Endothelial cell of umbilical vein (primary cell): ENCODE measurements around the gene CPVL. TPM values are rescaled to one million over a fixed set of nuclear protein-coding genes. Genes with fewer than 3 reads are reported as not detected.

ENCODE experiments used
- BruUV-seq: library from RNA; stranded (reverse); fragments of 400-500 nt; replicated peaks from 2 replicates; lab custom pipeline; 2021; lab: Mats Ljungman, UMichigan
- CTCF ChIA-PET: fragments of 300-600, 350-600 bp; sonication (Branson Sonifier 250); formaldehyde crosslinking; loops from one replicate; lab custom pipeline; 2021; ENCODE audit warnings: antibody characterized with exemption, inconsistent platforms; lab: Charles Lee
- POLR2A ChIA-PET: fragments of 300-600, 350-600 bp; sonication (Branson Sonifier 250); formaldehyde crosslinking; loops from one replicate; lab custom pipeline; 2021; ENCODE audit warnings: antibody characterized with exemption, inconsistent platforms; lab: Charles Lee
- DNase-seq: peaks from one replicate; pipeline ENCODE4 v3.0.0-alpha.2; 2011; ENCODE audit warnings: low read depth, low spot score
- FAIRE-seq: peaks from 2 replicates; lab custom pipeline; 2011; peaks lifted over from hg19 to GRCh38; lab: Jason Lieb, UNC
- H2AFZ ChIP-seq: 2 replicates; pipeline ENCODE4 v1.6.0; 2012; ENCODE audit warnings: low read depth, low read length, control low read depth, inconsistent platforms
- H3K27ac ChIP-seq: 2 replicates; pipeline ENCODE4 v1.5.1; 2011; ENCODE audit warnings: low read depth, mild to moderate bottlenecking, control low read depth, low read length, moderate library complexity; ENCODE audit not compliant: insufficient read depth
- H3K27me3 ChIP-seq, 2 experiments: 2 replicates each; pipeline versions ENCODE4 v1.6.0 to v1.6.1; 2011; ENCODE audit warnings: low read length in 2 of 2, mixed read lengths in 1 of 2; ENCODE audit not compliant: control insufficient read depth in 2 of 2, insufficient read depth in 2 of 2
- H3K36me3 ChIP-seq, 2 experiments: 2 replicates in 1 of 2; 3 replicates in 1 of 2; pipeline ENCODE4 v1.5.1; 2011; ENCODE audit warnings: low read length in 2 of 2, mild to moderate bottlenecking in 1 of 2, moderate library complexity in 1 of 2; ENCODE audit not compliant: control insufficient read depth in 2 of 2, insufficient read depth in 2 of 2; ENCODE audit errors: extremely low read depth in 1 of 2
- H3K4me1 ChIP-seq: 3 replicates; pipeline ENCODE4 v1.5.1; 2011; ENCODE audit warnings: mild to moderate bottlenecking, low read length; ENCODE audit not compliant: control insufficient read depth, insufficient read depth; ENCODE audit errors: extremely low read depth
- H3K4me2 ChIP-seq: 2 replicates; pipeline ENCODE4 v1.6.1; 2011; ENCODE audit warnings: low read length, control low read depth, mixed read lengths; ENCODE audit not compliant: insufficient read depth
- H3K4me3 ChIP-seq, 3 experiments: fragments of 200-600 bp in 1 of 3; sonication (generic), shearing (Covaris generic) in 1 of 3; replicated peaks in 1 of 3; 2 replicates each; pipeline ENCODE4 v1.5.1; 2011 to 2016; ENCODE audit warnings: control low read depth in 3 of 3, low read length in 3 of 3, mild to moderate bottlenecking in 2 of 3, inconsistent platforms in 1 of 3, low read depth in 1 of 3, moderate library complexity in 1 of 3; ENCODE audit not compliant: insufficient read depth in 1 of 3
- H3K79me2 ChIP-seq: 2 replicates; pipeline ENCODE4 v1.6.0; 2012; ENCODE audit warnings: low read length, inconsistent platforms; ENCODE audit not compliant: control insufficient read depth, insufficient read depth
- H3K9ac ChIP-seq: replicated peaks from 2 replicates; pipeline ENCODE3; 2011; ENCODE audit warnings: low read length, control low read depth; ENCODE audit not compliant: insufficient read depth; ENCODE audit errors: extremely low read depth
- H3K9me1 ChIP-seq: replicated peaks from 3 replicates; pipeline ENCODE4 v1.6.0; 2011; ENCODE audit warnings: mild to moderate bottlenecking, low read length; ENCODE audit not compliant: control insufficient read depth, insufficient read depth; ENCODE audit errors: extremely low read depth
- H3K9me3 ChIP-seq: replicated peaks from 2 replicates; pipeline ENCODE4 v1.5.1; 2012; ENCODE audit warnings: low read length, inconsistent platforms; ENCODE audit not compliant: control insufficient read depth, insufficient read depth
- H4K20me1 ChIP-seq: replicated peaks from 2 replicates; pipeline ENCODE3; 2011; ENCODE audit warnings: mild to moderate bottlenecking, low read length; ENCODE audit not compliant: control insufficient read depth, insufficient read depth; ENCODE audit errors: extremely low read depth
- CTCF ChIP-seq, 2 donors: IDR thresholded peaks; 1 replicate in 1 of 2; 2 replicates in 1 of 2; pipeline ENCODE4 v1.5.1; 2011; ENCODE audit warnings: low read length in 2 of 2, mild to moderate bottlenecking in 2 of 2, moderate library complexity in 2 of 2, control low read depth in 1 of 2, inconsistent platforms in 1 of 2, low read depth in 1 of 2; ENCODE audit not compliant: insufficient read depth in 1 of 2; ENCODE audit errors: extremely low read depth in 1 of 2
- EZH2 ChIP-seq: IDR thresholded peaks from 2 replicates; pipeline ENCODE4 v1.6.1; 2012; ENCODE audit warnings: borderline replicate concordance, low read depth, mild to moderate bottlenecking, moderate library complexity, low read length, inconsistent platforms; ENCODE audit not compliant: severe bottlenecking
- FOS ChIP-seq: IDR thresholded peaks from 2 replicates; pipeline ENCODE4 v1.6.1; 2011; ENCODE audit warnings: mild to moderate bottlenecking, low read length, moderate library complexity, borderline replicate concordance; ENCODE audit not compliant: insufficient read depth
- GATA2 ChIP-seq: IDR thresholded peaks from 2 replicates; pipeline ENCODE4 v1.7.0; 2011; ENCODE audit warnings: low read depth, mild to moderate bottlenecking, moderate library complexity, mixed read lengths, low read length; ENCODE audit not compliant: insufficient read length, insufficient read depth
- JUN ChIP-seq: IDR thresholded peaks from 2 replicates; pipeline ENCODE4 v1.6.1; 2011; ENCODE audit warnings: borderline replicate concordance, low read depth; ENCODE audit not compliant: insufficient read length, insufficient read depth
- MAX ChIP-seq: IDR thresholded peaks from 2 replicates; pipeline ENCODE4 v1.6.1; 2011; ENCODE audit not compliant: insufficient read depth, insufficient read length
- MYC ChIP-seq: IDR thresholded peaks from one replicate; pipeline ENCODE4 v1.6.1; 2011; ENCODE audit warnings: mild to moderate bottlenecking, low read depth, low read length
- POLR2A ChIP-seq: IDR thresholded peaks from 2 replicates; pipeline ENCODE4 v1.6.1; 2012; ENCODE audit warnings: low read depth, mild to moderate bottlenecking, control low read depth, low read length
- POLR2AphosphoS5 ChIP-seq: IDR thresholded peaks from 2 replicates; pipeline ENCODE4 v1.6.1; 2012; ENCODE audit warnings: low read depth, mild to moderate bottlenecking, control low read depth, low read length, moderate library complexity; ENCODE audit not compliant: insufficient read depth
- dilution Hi-C: fragments of 300-500 bp; cut with MboI; formaldehyde crosslinking; loops from one replicate; pipeline ENCODE4 v1.15.0; 2019; ENCODE audit warnings: low sequenced_read_pairs; ENCODE audit not compliant: extremely low pct_ligation_motif_present
- intact Hi-C: fragments of 100-400 bp; cut with micrococcal nuclease; formaldehyde crosslinking; loops from one replicate; pipeline ENCODE4 v1.10.0; 2022
- polyA plus RNA-seq, 4 experiments: library from polyadenylated mRNA; depleted of rRNA in 3 of 4; stranded (reverse) in 3 of 4; unstranded in 1 of 4; fragments of >200 nt; gene quantifications; 2 replicates each; pipeline versions ENCODE4 v1.2.1 to v1.2.3, GENCODE V29; 2011 to 2012; ENCODE audit warnings: missing spikeins in 1 of 4
- total RNA-seq: library from RNA; stranded (reverse); gene quantifications from 2 replicates; pipeline ENCODE4 v1.2.3, GENCODE V29; 2021

Gene CPVL
- total and polyA plus RNA-seq, 2 donors (not counting 3 experiments of a cell fraction or from before 2014, with no cell fraction given) = 0.14 TPM; not detected in 1

DNA sequence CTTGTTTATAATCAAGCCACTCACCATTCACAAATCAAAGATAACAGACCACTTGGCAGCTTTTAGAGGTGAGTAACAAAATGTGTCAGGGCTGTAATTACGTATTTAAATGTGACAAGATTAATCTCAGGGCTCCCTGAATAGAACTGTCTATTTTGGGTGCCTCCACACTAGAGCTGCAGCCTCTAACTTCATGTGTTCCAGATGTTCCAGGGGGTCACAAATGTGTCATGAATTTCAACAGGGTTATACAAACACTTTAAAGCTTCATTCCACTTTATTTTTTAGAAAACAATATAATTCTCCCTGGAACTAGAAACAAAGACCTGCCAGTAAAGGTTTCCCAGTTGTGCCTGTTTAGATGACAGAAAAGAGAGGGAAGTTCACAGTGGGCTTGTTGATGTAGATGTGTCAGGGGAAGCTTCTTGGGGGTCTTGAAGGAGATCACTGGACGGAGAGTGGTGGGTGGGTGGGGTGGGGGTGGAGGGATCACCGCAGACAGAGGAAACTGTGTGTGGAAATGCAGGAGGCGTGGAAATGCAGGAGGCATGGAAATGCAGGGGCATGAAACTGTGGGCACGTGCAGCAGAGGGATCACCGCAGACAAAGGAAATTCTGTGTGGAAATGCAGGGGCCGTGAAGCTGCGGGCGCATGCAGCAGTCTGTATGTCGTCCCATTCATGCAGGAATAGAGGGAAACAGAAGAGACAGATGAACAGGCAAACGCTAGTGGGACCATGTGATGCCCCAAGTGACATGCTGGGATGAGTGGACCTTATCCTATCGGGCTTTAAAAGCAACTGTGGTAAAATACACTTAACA is 146.2 kb downstream of the CPVL start:
- no peaks in the 10 kb centered on the region for H3K36me3 ChIP-seq
- no peaks in the 10 kb centered on the region for H3K4me1 ChIP-seq
- dilution Hi-C loops (no loop called here), intact Hi-C loops (no loop called here)
- H3K79me2 ChIP-seq = no peaks in the 10 kb centered on the region
- peaks cover 15 to 18% of the 10 kb centered on the region in 2 experiments for H3K27me3 ChIP-seq
- POLR2A ChIA-PET = no interaction called here
- no peaks in the 10 kb centered on the region for H3K9me3 ChIP-seq
- H3K9me1 ChIP-seq = no peaks in the 10 kb centered on the region
- H3K4me2 ChIP-seq = no peak overlapping the region
- TF ChIP-seq FOS = no peak
- no peak for TF ChIP-seq EZH2
- TF ChIP-seq JUN = no peak
- no peak for TF ChIP-seq CTCF (IDR thresholded peaks at IDR 0.05; ENCODE audit: extremely low read depth in 1 of 2, insufficient read depth in 1 of 2, low read depth in 1 of 2, low read length in 2 of 2)
- TF ChIP-seq MAX = no peak
- TF ChIP-seq POLR2AphosphoS5 = no peak
- no peak for TF ChIP-seq POLR2A
- TF ChIP-seq GATA2 = no peak
- no peak for TF ChIP-seq MYC
- H4K20me1 ChIP-seq = no peaks in the 10 kb centered on the region
- DNase-seq = no peak
- H2AFZ ChIP-seq = no peak overlapping the region
- no peak overlapping the region for H3K27ac ChIP-seq
- no peak overlapping the region for H3K4me3 ChIP-seq
- FAIRE-seq = no peak
- no TSS peak for BruUV-seq
- CTCF ChIA-PET = no interaction called here
- no peak overlapping the region for H3K9ac ChIP-seq
